Sciatic nerve (tissue), 2 donors: ENCODE results near the gene ANTXRL. TPM values are rescaled to one million over a fixed set of nuclear protein-coding genes. Genes with fewer than 3 reads are reported as not detected.
"Not testable (repeated sequence)": the region's sequence is repeated elsewhere in the genome, so short reads cannot be mapped to it uniquely, and the experiment has no call there.

ENCODE experiments used
- ATAC-seq: fragments of 200-7000 bp; cut with Tn5 transposase; one replicate; pipeline ENCODE4 v1.9.1; 2020; ENCODE audit warnings: mild to moderate bottlenecking, moderate library complexity
- DNase-seq: peaks from one replicate; pipeline ENCODE4 v3.0.0-alpha.2; 2020; ENCODE audit warnings: low spot score
- intact Hi-C: fragments of 100-400 bp; cut with DNase I; formaldehyde crosslinking; loops from one replicate; pipeline ENCODE4 v1.14.2; 2022
- total RNA-seq: library from RNA; stranded (reverse); fragmentation: NEBNext Ultra II Directional; extraction: Animal tissue kit (Norgen Biotek cat#: 25700); gene quantifications from one replicate; pipeline ENCODE4 v1.2.1, GENCODE V29; 2021
- donor health status: DM: no; HTN: no; CAD: no.
- donor health status: DM: no; HTN: no; CAD: no.

The ANTXRL gene
- total RNA-seq, 1 donor from 2014 or later: not detected

DNA sequence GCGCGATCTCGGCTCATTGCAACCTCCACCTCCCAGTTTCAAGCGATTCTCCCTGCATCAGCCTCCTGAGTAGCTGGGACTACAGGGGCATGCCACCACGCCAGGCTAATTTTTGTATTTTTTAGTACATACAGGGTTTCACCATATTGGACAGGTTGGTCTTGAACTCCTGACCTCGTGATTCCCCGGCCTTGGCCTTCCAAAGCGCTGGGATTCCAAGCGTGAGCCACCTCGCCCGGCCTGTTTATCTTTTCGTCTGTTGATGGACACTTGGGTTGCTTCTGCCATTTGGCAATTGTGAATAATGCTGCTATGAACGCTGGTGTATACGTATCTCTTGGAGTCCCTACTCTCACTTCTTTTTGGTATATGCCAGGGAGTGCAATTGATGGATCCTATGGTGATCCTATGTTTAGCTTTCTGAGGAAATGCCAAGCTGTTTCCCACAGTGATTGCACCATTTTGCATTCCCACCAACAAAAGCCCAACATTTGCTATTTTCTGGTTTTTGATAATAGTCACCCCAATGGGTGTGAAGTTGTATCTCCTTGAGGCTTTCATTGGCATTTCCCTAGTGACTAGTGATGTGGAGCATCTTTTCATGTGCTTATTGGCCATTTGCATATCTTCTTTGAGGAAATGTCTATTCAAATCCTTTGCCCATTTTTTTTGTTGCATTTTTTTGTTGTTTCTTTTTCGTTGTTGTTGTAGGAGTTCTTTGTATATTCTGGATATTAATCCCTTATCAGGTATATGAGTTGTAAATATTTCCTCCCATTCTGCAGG lies 3.5 kb downstream of the ANTXRL start:
- intact Hi-C loops: no loop called here
- DNase-seq: peak; percentile 53

DNA sequence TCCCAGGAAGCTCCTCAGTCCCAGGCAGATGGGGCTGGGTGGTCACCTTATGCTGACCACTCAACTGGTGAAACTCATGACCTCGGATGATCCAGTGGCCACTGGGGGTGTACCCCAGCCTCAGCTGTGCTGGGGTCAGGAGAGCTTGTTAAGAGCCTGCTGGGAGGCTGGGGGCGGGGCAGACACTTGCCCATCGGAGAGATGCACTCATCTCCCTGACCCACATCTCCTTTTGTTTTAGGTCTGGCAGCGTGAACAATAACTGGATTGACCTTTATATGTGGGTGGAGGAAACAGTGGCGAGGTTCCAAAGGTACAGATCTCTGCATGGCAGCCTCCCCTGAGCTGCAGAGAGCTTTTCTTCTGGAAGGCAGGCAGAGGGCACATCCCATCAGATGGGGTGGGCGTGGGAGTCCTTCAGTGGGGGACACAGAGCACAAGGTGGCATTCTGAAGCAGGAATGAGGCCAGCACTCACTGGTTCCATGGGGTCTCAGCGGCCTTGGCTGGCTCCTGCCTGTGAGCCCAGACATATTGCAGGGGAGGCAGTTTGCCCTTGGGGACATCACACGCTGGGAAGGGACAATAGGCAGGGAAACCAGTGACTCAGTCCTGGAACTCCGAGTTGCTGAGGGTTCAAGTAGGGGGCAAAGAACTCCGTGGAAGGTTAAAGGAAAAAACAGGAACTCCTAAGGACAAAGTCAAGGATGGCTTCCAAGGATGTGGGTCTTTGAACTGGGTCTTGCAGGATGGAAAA lies 5.2 kb downstream of the ANTXRL start:
- ATAC-seq (peak; percentile 27), DNase-seq (peak; percentile 51)

More for the DNA sequence above, 3.5 kb downstream of the ANTXRL start:
- no peak for ATAC-seq

DNA sequence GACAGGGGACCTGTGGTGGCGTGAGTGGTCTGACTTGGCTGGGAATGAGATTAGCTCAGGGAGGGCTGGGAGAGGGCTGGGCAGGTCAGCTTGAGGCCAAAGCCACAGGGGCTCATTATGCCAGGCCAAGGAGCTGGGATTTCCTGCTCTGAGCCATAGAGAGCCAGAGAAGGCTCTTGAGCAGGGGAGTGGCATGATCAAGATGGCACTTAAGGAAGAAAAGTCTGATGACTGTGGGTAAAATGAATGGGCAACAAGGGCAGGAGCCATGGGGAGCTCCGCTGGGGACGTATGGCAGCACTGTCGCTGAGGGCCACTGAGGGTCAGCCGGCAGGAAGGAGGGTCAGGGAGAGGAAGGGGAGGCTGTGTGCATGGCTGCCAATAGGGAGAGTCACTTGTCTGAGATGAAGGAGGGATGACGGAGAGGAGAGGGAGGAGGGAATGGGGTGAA lies 5.8 kb downstream of the ANTXRL start:
- peak; percentile 19 for DNase-seq
- ATAC-seq: no peak
- intact Hi-C loops: no loop called here

More for the DNA sequence above, 5.2 kb downstream of the ANTXRL start:
- intact Hi-C loops: no loop called here

DNA sequence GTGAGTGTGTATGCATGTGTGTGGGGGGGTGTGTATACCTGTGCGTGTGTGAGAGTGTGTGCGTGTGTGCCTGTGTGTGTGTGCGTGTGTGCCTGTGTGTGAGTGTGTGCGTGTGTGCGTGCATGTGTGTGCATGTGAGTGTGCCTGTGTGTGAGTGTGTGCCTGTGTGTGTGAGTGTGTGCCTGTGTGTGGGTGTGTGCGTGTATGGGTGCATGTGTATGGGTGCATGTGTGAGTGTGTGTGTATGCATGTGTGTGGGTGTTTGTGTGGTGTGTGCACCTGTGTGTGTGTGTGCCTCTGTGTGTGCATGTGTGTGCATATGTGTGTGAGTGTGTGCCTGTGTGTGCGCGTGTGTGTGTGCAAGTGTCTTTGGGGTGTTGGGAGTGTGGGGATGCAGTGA lies 6.4 kb downstream of the ANTXRL start:
- DNase-seq (no peak), ATAC-seq (no peak)
- intact Hi-C loops: no loop called here

DNA sequence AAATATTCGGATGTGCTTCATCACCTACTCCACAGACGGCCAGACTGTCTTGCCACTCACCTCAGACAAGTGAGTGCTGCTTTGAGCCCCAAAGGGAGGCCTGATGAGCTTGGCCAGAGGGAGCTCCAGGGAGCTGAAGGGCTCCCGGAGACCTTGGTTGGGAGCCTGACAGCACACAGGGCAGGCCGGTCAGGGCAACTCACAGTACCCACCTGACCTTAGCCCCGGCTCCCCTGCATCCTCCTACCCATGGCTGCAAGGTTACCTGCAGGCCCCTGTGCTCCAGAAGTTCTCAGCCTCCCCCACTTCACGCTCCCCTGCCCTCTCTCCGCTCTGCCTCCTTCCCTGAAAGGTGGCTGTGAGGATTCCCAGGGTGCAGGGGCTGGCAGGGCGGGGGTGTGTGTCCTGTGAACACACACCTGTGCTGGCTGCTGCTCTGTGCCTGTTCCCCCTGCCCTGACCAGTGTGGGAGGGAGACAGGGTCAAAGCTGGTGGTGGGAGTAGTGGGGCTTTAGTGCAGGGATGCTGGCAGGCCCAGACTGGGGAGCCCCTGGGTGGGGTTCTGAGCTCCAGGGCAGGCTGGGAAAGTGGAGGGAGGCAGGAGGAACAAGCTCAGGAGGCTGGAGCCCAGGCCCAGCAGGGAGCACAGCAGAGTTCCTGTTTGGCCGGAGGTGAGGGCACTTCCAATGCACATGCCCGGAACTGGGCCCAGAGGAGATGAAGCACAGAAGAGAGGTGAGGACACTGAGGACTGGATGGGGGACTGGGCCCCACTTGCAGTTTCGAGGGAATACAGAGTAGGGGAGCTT lies 7.2 kb downstream of the ANTXRL start:
- intact Hi-C loops: no loop called here
- DNase-seq: peak; percentile 34
- ATAC-seq: no peak

DNA sequence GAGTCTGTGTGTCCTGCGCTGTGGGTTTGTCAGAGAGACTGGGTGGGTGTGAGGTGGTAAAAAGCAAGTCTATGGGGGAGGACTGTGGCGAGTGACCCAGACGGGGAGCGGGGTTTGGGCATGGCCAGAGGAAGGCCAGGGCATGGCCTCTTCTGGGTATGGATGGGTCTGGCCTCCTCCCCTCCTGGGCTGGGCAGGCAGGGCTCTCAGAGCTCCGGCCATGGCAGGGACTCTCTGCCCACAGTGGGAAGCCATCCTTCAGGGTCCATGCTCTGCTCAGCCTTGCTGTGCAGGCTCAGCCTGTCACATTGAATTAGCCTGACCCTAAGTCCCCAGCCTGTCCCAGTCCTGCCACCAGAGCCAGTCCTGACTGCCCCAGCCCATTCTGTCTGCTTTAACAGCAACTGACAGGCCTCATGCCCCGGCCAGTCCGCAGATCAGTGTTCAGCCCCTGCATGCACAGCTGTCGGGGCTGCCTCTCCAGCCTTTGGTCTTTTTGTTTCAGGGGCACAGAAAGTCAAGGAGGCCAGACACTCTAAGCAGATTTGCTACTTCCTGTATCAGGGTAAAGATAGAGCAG lies 7.9 kb downstream of the ANTXRL start:
- ATAC-seq: no peak

DNA sequence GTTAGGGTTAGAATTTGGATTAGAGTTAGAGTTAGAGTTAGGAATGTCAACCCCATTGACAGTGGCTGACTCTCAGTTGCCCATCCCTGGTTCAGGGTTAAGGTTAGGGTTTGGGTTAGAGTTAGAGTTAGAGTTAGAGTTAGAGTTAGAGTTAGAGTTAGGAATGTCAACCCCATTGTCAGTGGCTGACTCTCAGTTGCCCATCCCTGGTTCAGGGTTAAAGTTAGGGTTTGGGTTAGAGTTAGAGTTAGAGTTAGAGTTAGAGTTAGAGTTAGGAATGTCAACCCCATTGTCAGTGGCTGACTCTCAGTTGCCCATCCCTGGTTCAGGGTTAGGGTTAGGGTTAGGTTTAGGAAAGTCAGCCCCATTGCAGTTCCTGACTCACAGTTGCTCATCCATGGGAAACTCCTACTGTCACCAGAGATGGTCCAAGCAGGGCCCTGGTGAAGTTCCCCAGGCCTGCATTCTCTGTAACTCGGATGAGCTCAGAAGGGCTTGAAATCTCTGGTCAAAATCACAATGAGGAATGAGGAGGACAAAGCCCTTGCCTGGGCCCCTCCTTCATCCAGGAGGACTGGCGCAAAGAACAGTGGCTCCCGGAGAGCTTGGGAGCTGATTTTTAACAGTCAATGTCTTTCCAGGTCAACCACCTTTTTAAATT lies 8.7 kb downstream of the ANTXRL start:
- DNase-seq, intact Hi-C loops, ATAC-seq: not testable (repeated sequence)

More for the DNA sequence above, 7.9 kb downstream of the ANTXRL start:
- intact Hi-C loops: no loop called here
- DNase-seq: no peak

DNA sequence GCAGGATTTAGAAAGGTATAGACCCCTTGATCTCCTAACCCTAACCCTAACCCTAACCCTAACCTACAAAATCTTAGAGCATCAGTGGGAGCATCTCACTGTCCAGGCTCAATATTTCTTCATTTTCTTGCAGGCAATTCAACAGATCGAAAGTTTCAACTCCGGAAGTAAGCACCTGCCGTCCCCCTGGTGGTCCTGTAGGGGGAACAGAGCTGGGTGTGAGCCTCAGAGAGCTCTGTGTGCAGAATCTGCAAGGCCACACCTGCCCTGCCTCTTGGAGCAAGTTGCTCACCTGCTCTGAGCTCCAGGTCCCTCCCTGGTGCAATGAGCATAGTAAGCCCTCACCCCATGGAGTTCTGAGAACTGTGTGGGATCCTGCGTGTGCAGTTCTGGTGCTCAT lies 9.3 kb downstream of the ANTXRL start:
- ATAC-seq, DNase-seq, intact Hi-C loops: not testable (repeated sequence)

DNA sequence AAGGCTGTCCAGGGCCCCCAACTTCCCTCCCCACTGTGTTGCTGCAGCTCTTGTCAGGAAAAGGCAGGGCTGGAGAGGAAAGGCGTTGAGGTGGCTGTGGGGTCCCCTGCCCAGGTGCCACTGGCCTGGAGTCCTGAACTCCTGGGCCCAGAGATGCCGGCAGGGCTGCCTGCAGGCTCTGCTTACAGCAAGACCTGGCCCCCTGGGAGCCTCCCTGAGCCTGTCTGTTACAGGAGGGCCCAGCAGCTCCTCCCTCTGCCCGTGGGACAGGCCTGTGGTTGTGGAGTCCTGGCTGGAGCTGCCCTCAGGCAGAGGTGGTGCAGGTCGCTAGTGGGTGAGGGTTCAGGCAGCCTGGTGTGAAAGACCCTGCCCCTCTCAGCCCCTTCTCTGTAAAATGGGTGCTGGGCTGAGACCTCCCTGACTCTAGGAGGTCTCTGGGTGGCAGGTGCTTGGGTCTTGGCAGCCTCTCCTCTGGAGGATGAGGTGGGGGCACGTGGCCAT lies 9.9 kb downstream of the ANTXRL start:
- no peak for ATAC-seq
- intact Hi-C loops: no loop called here
- DNase-seq: no peak

DNA sequence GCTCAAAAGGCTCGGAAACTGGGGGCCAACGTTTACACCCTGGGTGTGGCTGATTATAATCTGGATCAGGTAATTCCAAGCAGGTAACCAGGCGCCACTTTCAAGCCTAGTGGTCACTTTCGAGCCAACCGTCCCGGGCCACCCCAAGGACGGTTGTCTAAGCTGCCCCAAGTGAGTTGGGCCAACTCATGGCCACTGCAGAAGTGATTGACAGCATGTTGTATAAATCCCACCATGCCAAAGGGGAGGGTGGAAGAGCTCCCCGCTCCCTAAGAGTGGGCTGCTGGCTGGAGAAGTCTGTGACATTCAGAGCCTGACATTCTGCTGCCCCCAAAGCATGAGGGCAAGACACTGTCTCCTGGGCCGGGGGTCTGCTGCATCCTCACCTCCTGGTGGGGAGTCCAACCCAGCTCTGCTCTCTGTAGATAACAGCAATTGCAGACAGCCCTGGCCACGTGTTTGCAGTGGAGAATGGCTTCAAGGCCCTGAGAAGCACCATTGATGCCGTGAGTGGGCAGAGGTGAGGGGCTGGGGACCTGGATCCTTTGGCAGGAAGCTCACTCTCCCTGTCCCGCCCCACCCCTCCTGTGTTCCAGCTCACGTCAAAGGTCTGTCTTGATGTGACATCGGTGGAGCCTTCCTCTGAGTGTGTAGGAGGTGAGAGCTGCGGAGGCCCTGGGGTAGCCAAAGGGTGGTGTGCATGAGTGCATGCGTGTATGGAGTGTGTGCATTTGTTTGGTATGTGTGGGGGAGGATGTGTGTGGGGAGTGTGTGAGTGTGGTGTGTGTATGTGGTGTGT lies 10.8 kb downstream of the ANTXRL start:
- DNase-seq (no peak), ATAC-seq (no peak)
- intact Hi-C loops: no loop called here

DNA sequence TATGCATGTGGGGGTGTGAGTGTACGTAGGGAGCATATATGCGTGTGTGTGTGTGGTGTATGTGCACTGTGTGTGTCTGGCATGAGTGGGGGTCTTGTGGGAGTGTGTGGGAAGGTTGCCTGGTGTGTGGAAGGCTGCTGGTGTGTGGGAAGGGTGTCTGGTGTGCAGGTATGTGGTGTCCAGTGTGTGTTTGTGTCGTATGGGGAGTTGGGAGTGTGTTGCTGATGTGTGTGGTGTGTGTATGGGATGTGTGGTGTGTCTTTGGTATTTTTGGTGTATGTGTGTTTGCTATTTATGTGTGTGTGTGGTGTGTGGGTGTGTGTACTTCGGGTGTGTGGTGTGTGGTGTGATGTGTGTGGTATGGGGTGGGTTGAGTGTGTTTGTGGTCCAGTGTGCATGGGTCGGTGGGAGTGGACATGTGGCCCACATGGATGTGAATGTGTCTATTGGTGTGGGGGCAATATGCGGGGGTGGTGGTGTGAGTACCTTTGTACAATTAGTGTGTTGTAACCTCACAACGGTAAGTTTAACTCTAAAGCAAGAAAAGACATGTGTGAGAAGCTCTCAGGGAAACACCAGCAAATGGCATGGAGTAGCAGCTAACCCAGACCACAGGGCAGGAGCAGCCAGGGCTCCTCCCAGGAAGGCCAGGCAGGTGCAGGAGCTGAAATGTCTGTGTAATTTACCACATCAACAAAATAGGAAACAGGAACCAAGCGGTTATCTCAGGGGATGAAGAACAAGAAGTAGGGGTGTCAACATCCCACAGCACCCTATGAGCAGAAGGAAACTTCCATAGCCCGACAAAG lies 11.9 kb downstream of the ANTXRL start:
- DNase-seq: no peak
- ATAC-seq: no peak
- intact Hi-C loops: no loop called here

DNA sequence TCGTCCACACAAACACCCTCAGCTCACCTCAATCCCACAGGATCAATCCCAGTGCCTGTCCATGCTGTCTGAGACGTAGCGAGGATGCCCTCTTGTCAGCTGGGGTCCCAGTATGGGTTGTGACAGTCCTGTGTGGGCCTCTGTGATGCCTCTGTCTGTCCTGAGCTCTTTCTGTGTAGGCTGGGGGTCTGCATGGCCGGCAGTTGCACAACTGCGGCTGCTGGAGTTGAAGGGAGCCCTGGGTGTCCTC lies 12.4 kb downstream of the ANTXRL start:
- ATAC-seq: no peak
- intact Hi-C loops: no loop called here
- DNase-seq: no peak

DNA sequence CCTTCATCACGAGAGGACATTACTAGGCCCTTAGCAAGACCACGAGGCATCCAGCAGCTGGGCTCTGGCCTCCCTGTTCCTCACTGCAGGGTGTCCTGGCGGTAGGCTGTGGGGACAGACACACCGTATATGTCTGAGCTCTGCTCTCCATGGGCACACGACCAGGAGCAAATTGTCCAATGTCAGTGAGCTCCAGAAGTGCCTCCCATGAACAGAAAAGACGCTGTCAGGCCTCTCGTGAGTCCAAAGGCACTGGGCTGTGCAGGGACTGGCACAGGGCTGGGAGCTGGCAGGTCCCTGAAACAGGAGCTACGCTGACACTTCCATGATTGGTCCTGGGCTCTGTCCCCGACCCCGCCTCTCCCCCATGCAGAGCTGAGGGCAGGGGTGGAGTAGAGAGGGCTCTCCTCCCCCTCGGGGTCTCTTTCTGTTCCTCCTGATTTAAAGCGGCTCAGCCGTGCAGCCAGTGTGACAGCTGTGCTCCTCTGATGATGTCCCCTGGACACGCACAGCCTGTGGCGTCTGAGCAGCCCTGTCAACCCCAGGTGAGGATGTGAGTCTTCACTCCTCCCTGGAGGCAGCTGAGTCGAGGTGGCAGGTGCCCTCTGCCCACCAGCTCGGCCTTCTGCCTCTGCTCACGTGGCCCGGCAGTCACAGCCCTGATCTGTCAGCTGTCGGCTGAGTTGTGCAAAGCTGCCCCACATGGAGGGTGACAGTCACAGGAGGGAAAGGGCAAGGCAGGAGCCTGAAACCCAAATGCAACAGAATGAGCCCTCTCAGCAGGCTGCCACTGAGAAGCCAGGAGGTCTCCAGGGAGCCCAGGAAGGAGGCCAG lies 13.0 kb downstream of the ANTXRL start:
- ATAC-seq (no peak), DNase-seq (no peak)
- intact Hi-C loops: no loop called here

DNA sequence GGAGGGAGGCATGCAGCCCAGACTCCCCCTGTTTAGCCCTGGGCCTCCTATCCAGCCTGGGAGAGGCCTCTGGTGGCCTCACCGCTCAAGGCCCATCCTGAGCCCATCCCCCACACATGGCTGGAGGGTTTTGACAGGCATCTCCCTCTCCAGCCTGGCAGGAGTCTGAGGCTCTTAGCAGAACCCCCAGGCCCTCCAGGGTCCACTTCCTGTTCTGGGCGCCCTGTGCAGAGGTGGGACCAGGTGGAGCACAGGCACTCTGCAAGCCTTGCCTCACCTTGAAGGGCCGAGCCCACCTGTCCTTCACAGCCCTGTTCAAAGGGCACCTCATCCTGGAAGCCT lies 13.5 kb downstream of the ANTXRL start:
- intact Hi-C loops, ATAC-seq, DNase-seq: not testable (repeated sequence)

DNA sequence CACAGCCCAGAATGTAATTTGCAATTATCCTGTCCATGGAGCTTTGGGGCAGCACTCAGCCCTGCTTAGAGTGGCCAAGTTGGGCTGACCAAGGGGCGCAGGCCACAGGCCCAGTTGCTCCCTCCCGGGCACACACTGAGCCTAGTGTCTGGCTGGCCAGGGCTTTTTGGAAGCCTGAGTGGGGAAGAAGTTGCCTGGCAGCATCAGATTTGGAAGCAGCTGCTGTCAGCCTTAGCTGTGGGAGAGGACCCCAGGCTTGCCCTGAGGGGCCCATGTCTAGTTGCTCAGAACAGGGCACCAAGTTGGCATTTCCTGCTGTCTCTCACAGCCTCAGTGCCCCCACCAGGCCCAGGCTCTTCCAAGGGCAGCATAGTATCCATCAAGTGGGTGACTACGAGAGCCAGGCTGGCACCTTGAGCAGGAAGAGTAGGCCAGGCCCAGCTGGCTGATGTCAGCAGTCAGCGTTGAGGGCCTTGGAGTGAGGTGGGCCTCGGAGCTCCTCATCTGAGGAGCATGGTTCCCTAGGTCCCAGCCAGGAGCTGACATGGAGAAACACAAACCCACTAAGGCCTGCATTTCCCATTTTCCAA lies 14.4 kb downstream of the ANTXRL start:
- ATAC-seq: no peak
- intact Hi-C loops: no loop called here

More for the DNA sequence above, 14.4 kb downstream of the ANTXRL start:
- no peak for DNase-seq
